Tibial artery (tissue), 4 donors: ENCODE results near the gene ACOT7.

Experiments used
- DNase-seq, 2 donors: peaks; one replicate each; pipeline ENCODE4 v3.0.0-alpha.2; 2019
- H3K27ac ChIP-seq, 2 donors: fragments of 200-600 bp; sonication (generic) in 1 of 2; 1 replicate in 1 of 2; 2 replicates in 1 of 2; pipeline ENCODE4 v1.5.1; 2018 to 2019; ENCODE audit warnings: mild to moderate bottlenecking in 1 of 2
- H3K27me3 ChIP-seq, 2 donors: fragments of 200-600 bp; sonication (generic) in 1 of 2; one replicate each; pipeline versions ENCODE4 v1.5.1 to v1.6.0; 2016 to 2019
- H3K36me3 ChIP-seq, 3 donors: fragments of 200-600 bp; sonication (generic) in 2 of 3; one replicate each; pipeline ENCODE4 v1.5.1; 2016 to 2019; ENCODE audit warnings: mild to moderate bottlenecking in 2 of 3
- H3K4me1 ChIP-seq, 4 donors: fragments of 200-600 bp; sonication (generic) in 2 of 4; 1 replicate in 3 of 4; 2 replicates in 1 of 4; pipeline ENCODE4 v1.5.1; 2016 to 2019
- H3K4me3 ChIP-seq, 2 donors: fragments of 200-600 bp; sonication (generic) in 1 of 2; 1 replicate in 1 of 2; 2 replicates in 1 of 2; pipeline ENCODE4 v1.5.1; 2018 to 2019; ENCODE audit warnings: mild to moderate bottlenecking in 2 of 2
- H3K9me3 ChIP-seq, 3 donors: fragments of 200-600 bp; sonication (generic) in 1 of 3; one replicate each; pipeline ENCODE4 v1.5.1; 2016 to 2019
- intact Hi-C: fragments of 100-400 bp; cut with DNase I; formaldehyde crosslinking; loops from one replicate; pipeline ENCODE4 v1.15.0; 2023; ENCODE audit warnings: low total_unique reads
- TF ChIP-seq, protein P1 (sequence below), 2 experiments: fragments of 200-600 bp in 1 of 2; fragments of 450-650 bp in 1 of 2; IDR thresholded peaks; one replicate each; pipeline ENCODE4 v1.5.1; 2017 to 2019; ENCODE audit warnings: antibody characterized with exemption in 2 of 2, mild to moderate bottlenecking in 1 of 2, moderate library complexity in 1 of 2

The ACOT7 gene

DNA sequence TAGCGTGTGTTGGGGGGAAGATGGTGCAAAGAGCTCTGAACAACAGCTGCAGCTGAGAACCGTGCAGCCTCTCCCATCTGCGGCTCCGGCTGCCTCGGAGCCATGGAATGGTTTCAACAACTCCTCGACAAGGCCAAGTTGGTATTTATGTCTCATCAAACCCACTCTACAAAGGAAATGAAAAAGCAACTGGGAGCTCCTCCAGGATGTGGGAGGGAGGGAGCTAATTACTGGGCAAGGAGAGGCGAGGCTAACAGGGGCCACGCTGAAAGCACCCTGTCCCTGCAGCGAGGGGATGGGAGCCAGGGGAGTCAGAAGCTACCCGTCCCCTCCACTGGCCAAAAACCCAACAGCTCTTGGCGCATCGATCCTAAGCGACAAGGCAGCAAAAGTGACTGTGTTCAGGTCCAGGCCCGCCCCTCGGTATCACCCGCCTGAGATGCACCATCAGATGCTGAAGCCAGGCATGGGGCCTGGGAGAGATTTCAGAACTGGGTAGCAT is 63.1 kb downstream of the ACOT7 start:
- Histone ChIP-seq H3K9me3 (no peaks in the 10 kb centered on the region), H3K36me3 (peaks cover 0 to 22% (median 3%) of the 10 kb centered on the region in 3 donors), H3K4me1 (peaks cover 0 to 8% (median 0%) of the 10 kb centered on the region in 4 donors), H3K27ac (no peak overlapping the region), H3K27me3 (no peaks in the 10 kb centered on the region), H3K4me3 (no peak overlapping the region)
- intact Hi-C loops = no loop called here
- no peak for DNase-seq
- TF ChIP-seq, protein P1, sequence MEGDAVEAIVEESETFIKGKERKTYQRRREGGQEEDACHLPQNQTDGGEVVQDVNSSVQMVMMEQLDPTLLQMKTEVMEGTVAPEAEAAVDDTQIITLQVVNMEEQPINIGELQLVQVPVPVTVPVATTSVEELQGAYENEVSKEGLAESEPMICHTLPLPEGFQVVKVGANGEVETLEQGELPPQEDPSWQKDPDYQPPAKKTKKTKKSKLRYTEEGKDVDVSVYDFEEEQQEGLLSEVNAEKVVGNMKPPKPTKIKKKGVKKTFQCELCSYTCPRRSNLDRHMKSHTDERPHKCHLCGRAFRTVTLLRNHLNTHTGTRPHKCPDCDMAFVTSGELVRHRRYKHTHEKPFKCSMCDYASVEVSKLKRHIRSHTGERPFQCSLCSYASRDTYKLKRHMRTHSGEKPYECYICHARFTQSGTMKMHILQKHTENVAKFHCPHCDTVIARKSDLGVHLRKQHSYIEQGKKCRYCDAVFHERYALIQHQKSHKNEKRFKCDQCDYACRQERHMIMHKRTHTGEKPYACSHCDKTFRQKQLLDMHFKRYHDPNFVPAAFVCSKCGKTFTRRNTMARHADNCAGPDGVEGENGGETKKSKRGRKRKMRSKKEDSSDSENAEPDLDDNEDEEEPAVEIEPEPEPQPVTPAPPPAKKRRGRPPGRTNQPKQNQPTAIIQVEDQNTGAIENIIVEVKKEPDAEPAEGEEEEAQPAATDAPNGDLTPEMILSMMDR (IDR thresholded peaks at IDR 0.05) = no peak

DNA sequence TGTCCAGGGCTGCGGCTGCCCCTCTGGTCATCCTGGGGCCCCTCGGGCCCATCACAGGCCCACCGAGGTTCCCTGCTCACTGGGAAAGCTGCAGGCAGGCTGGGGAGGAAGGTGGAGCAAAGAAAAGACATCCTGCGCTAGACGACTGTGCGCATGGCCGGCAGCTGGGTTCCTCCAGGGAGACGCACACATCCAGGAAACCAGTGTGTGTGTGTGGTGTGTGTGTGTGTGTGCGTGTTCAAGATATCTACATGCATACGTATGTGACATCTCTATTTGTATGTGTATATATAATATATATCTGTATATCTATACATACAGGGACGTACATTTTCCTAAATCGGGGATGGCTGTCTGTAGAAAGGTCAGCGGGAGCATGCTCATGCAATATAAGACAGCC is 63.7 kb downstream of the ACOT7 start:
- no peak for DNase-seq
- no peak overlapping the region for H3K4me3 ChIP-seq
- H3K36me3 ChIP-seq = peaks cover 0 to 22% (median 3%) of the 10 kb centered on the region in 3 donors
- no peaks in the 10 kb centered on the region for H3K9me3 ChIP-seq
- intact Hi-C loops = no loop called here
- H3K27ac ChIP-seq = no peak overlapping the region
- H3K4me1 ChIP-seq = peaks cover 0 to 8% (median 0%) of the 10 kb centered on the region in 4 donors
- TF ChIP-seq, protein P1 (IDR thresholded peaks at IDR 0.05) = no peak
- H3K27me3 ChIP-seq = no peaks in the 10 kb centered on the region

DNA sequence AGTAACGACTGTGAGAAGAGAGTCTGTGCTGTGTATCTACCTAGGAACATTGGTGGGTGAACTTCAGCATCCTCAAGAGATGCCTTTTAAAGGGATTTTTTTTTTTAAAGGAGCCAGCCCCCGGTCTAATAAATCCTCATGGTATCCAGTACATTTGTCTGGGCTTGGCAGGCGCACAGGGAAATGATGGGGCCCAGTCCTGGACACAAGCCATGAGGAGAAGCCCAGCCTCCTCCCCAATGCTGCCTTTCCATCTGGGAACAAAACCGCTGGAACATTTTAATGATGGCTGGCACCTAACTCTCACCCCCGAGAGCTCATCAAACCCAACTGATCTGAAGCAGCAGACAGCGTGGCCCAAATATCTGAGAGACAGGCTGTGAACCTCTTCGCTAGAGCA is 64.2 kb downstream of the ACOT7 start:
- TF ChIP-seq, protein P1 (IDR thresholded peaks at IDR 0.05) = no peak
- DNase-seq = no peak
- intact Hi-C loops = no loop called here
- Histone ChIP-seq H3K4me3 (no peak overlapping the region), H3K27me3 (no peaks in the 10 kb centered on the region), H3K27ac (no peak overlapping the region), H3K36me3 (peaks cover 0 to 22% (median 3%) of the 10 kb centered on the region in 3 donors), H3K4me1 (peaks cover 0 to 8% (median 0%) of the 10 kb centered on the region in 4 donors), H3K9me3 (no peaks in the 10 kb centered on the region)

DNA sequence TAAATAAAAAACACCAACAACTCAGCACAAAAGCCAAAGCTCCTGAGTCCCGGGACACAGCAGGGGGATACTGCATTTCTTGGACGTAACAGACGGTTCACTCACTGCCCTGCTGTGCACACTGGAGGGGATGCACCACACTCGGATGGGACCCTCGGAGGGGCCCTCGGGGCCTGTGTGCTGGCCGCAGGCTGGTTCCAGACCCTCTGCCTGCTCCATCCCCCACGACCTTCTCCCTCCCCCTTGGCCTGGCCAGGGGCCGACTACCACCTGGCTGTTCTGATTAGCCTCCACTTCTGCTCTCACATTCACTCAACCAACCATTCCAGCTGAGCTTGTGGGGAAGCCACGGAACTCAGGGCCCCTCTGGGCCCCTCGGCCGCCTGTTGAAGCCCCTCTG is 64.9 kb downstream of the ACOT7 start:
- H3K36me3 ChIP-seq = peaks cover 0 to 22% (median 3%) of the 10 kb centered on the region in 3 donors
- no peak for DNase-seq
- no peaks in the 10 kb centered on the region for H3K9me3 ChIP-seq
- H3K27ac ChIP-seq = no peak overlapping the region
- no peak overlapping the region for H3K4me3 ChIP-seq
- no peaks in the 10 kb centered on the region for H3K27me3 ChIP-seq
- TF ChIP-seq, protein P1 (IDR thresholded peaks at IDR 0.05) = no peak
- intact Hi-C loops = no loop called here
- H3K4me1 ChIP-seq = peaks cover 0 to 8% (median 0%) of the 10 kb centered on the region in 4 donors

DNA sequence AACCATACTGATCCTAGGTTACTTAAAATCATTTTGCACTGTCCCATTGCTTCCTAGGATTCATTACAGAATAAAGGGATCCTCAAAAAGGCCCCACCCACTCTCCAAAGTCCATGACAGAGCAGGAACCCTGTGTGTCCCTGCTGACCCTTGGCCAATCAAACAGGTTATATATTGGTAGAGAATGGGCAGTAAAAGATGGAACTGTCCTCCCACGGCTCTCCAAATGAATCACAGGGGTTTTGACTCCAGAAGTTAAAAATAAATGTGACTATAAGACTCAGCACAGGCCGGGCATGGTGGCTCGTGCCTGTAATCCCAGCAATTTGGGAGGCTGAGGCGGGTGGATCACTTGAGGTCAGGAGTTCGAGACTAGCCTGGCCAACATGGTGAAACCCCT is 65.5 kb downstream of the ACOT7 start:
- Histone ChIP-seq H3K27me3 (no peaks in the 10 kb centered on the region), H3K4me3 (no peak overlapping the region), H3K4me1 (peaks cover 0 to 8% (median 0%) of the 10 kb centered on the region in 4 donors), H3K9me3 (no peaks in the 10 kb centered on the region), H3K36me3 (peaks cover 0 to 22% (median 3%) of the 10 kb centered on the region in 3 donors), H3K27ac (no peak overlapping the region)
- TF ChIP-seq, protein P1 (IDR thresholded peaks at IDR 0.05) = no peak
- intact Hi-C loops = no loop called here
- DNase-seq = no peak

DNA sequence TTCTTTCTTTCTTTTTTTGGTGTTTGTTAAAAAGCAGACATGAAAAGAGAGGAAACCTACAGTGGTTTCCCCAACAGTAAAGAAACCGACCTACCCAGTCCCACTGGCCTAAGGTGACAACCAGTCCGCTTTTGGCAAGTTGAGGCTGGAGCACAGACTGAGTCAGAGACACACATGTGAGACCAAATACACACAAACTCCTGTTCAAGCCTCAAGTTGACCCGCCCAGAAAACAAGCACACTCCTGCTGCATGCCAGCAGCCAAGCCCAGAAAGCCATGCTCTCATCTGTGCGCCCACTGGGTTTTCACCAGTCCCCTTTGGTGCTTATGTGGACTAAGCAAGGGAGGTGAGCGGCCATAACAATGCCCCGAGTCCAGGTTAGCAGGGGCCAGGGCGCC is 68.1 kb downstream of the ACOT7 start:
- H3K27ac ChIP-seq = no peak overlapping the region

More for the DNA sequence above, 68.1 kb downstream of the ACOT7 start:
- no peaks in the 10 kb centered on the region for H3K27me3 ChIP-seq
- H3K4me1 ChIP-seq = peaks cover 0 to 8% (median 0%) of the 10 kb centered on the region in 4 donors
- H3K36me3 ChIP-seq = peaks cover 0 to 18% (median 3%) of the 10 kb centered on the region in 3 donors
- TF ChIP-seq, protein P1 (IDR thresholded peaks at IDR 0.05) = no peak
- DNase-seq = no peak
- H3K4me3 ChIP-seq = no peak overlapping the region
- intact Hi-C loops = no loop called here
- H3K9me3 ChIP-seq = no peaks in the 10 kb centered on the region
